ENCODE results near the gene PDE9A. TPM values are rescaled to one million over a fixed set of nuclear protein-coding genes. Genes with fewer than 3 reads are reported as not detected.

The PDE9A gene
- total RNA-seq, 4 donors from 2014 or later = 0.59 to 15.0 (median 6.9) TPM

DNA sequence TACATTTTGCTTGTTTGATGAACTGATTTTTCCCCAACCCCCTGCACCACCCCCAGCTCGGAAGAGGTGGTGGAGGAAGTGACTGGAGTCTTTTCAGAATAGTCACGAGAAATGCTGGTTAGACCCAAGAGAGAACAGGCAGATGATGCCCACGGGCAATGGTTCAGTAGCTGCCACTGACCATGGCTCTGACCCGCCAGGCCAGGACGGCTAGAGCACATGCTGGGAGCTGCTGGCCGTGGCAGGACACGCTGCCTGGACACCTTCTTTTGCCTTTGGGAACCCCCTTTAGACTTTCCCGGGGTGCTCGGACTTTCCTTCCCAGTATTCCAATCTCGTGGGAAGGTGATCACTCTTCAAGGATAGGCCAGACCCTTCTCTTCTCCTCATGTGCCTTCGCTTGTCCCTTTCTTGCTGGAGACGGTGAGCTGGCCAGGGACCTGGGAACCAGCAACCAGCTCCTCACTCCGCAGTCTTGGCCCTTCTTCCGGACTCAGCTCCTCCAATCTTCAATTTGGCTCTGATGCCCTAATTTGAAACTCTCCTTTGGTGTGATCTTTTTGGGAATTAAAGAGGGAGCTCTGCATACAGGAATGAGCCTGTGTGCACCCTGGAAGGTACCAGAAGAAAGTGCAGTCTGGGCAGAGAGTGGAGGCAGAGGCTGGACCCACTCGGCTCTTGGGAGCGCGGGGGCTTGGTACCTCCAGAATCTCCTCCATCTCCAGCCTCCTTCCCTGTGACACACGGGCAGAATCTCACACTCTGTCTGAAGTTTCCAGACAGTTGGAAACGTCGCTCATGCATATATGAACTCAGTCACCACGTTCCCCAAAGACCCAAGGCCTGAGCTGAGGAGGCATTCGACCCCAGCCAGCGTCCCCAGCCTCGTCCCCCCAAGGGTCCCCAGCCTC lies 4.0 kb upstream of the PDE9A start:
- DNase-seq = no peak
- intact Hi-C loops (cut with DNase I; ENCODE audit: low total_unique reads) = no loop called here
- no peak overlapping the region for H3K27ac ChIP-seq

DNA sequence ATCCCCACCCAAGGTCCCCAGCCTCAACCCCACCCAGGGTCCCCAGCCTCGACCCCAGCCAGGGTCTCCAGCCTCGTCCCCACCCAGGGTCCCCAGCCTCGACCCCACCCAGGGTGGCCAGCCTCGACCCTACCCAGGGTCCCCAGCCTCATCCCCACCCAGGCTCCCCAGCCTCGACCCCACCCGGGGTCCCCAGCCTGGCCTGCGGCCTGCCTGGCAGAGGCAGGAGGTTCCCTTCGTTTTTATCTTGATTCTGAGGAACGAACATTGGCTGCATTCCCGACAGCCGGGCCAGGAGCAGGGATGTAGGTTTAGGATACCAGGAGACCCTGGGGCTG lies 3.4 kb upstream of the PDE9A start:
- TF ChIP-seq, protein P1, sequence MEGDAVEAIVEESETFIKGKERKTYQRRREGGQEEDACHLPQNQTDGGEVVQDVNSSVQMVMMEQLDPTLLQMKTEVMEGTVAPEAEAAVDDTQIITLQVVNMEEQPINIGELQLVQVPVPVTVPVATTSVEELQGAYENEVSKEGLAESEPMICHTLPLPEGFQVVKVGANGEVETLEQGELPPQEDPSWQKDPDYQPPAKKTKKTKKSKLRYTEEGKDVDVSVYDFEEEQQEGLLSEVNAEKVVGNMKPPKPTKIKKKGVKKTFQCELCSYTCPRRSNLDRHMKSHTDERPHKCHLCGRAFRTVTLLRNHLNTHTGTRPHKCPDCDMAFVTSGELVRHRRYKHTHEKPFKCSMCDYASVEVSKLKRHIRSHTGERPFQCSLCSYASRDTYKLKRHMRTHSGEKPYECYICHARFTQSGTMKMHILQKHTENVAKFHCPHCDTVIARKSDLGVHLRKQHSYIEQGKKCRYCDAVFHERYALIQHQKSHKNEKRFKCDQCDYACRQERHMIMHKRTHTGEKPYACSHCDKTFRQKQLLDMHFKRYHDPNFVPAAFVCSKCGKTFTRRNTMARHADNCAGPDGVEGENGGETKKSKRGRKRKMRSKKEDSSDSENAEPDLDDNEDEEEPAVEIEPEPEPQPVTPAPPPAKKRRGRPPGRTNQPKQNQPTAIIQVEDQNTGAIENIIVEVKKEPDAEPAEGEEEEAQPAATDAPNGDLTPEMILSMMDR (IDR thresholded peaks at IDR 0.05) = no peak
- TF ChIP-seq POLR2A (IDR thresholded peaks at IDR 0.05) = no peak
- intact Hi-C loops (cut with DNase I; ENCODE audit: low total_unique reads) = no loop called here
- H3K4me3 ChIP-seq = no peak overlapping the region
- H3K4me1 ChIP-seq = no peaks in the 10 kb centered on the region
- no peak overlapping the region for H3K27ac ChIP-seq
- H3K9me3 ChIP-seq = no peaks in the 10 kb centered on the region
- no peaks in the 10 kb centered on the region for H3K27me3 ChIP-seq
- no peaks in the 10 kb centered on the region for H3K36me3 ChIP-seq
- DNase-seq = no peak

More for the DNA sequence above, 4.0 kb upstream of the PDE9A start:
- no peak overlapping the region for H3K4me3 ChIP-seq
- TF ChIP-seq POLR2A (IDR thresholded peaks at IDR 0.05) = no peak
- TF ChIP-seq, protein P1 (IDR thresholded peaks at IDR 0.05) = no peak
- no peaks in the 10 kb centered on the region for H3K4me1 ChIP-seq
- H3K9me3 ChIP-seq = no peaks in the 10 kb centered on the region
- no peaks in the 10 kb centered on the region for H3K27me3 ChIP-seq
- no peaks in the 10 kb centered on the region for H3K36me3 ChIP-seq

DNA sequence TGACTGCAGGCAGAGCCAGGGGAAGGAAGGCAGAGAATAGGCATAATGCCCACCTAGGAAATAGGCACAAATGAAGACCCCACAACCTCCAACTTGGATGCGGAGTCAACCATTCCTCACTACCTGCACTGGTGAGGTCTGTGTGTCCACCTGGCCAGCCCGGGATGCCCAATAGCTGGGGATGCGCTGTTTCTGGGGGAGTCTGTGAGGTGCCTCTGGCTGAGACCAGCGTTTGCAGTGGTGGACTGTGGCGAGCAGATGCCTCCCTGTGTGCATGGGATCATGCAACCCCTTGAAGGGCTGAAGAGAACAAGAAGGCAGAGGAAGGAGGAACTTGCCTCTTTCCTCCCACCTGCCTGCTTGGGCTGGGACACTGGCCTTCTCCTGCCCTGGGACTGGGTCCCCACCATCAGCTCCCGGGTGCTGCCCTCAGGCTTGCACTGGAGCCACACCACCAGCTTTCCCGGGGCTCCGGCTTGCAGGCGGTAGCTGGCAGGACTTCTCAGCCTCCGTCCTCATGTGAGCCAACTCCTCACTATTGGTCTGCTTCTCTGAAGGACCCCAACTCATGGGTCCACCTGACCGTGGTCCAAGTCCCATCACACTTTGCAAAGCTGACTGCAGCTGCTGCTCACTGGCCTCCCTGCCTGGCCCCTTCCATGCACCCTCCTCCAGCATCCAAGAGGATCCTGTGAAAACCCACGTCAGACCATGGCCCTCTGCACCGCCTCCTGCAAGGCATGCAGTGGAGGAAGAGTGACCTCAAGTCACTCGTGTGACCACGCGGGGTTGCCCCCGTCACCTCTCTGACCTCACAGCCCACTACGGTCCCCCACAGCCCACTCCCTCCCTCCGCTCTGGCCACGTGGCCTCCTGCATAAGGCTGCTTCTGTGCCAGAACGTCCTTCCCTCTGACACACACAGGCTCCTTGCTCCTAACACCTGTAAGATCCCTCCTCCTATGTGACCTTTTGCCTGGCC lies 2.7 kb upstream of the PDE9A start:
- Histone ChIP-seq H3K4me3 (no peak overlapping the region), H3K4me1 (no peaks in the 10 kb centered on the region), H3K9me3 (no peaks in the 10 kb centered on the region), H3K27me3 (no peaks in the 10 kb centered on the region), H3K27ac (no peak overlapping the region), H3K36me3 (no peaks in the 10 kb centered on the region)
- DNase-seq = no peak
- intact Hi-C loops (cut with DNase I; ENCODE audit: low total_unique reads) = no loop called here
- no peak for TF ChIP-seq POLR2A (IDR thresholded peaks at IDR 0.05)
- TF ChIP-seq, protein P1 (IDR thresholded peaks at IDR 0.05) = no peak

DNA sequence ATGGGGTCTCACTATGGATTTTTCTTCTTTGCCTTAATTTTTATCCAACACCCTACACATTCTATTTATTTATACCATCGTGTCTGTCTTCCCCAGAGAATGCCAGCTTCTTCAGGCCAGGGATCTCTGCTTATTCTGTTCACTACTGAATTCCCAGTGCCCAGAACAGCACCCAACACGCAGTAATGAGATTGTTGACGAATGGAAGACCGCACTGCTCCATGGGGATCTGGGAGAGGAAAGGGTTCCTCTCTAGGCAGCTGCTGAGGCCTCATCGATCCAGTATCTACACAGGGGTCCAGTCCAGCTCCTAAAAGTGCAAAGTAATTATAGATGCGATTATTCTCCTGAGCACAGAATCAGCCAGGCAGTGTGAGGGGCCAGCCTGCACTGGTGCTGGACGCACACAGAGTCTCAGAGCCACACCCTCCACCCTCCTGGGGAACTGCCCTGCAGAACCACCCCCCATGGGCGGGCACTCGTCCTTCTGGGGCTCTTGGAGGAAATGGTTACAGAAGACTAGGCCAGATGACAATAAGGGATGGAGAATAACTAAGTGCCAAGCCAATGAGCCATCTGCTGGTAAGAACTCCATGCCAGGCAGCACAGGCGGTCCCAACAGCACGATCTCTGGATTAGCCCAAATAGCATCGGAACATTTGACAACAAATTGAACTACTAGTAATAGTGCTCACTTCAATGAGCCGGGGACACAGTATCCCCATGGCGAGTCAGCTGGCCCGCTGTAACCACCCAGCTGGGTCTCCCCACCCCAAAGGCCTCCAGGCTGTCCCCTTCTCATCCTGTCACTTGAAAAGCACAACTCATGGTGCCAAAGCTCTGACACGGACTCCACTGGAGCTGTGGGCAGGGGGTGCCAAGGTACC lies 1.7 kb upstream of the PDE9A start:
- H3K36me3 ChIP-seq = no peaks in the 10 kb centered on the region
- no peak for DNase-seq
- intact Hi-C loops (cut with DNase I; ENCODE audit: low total_unique reads) = no loop called here
- TF ChIP-seq, protein P1 (IDR thresholded peaks at IDR 0.05) = no peak
- peak overlapping the region in 1 of 2 donors; percentile 79 for H3K27ac ChIP-seq
- no peaks in the 10 kb centered on the region for H3K4me1 ChIP-seq
- H3K9me3 ChIP-seq = no peaks in the 10 kb centered on the region
- no peak overlapping the region for H3K4me3 ChIP-seq
- H3K27me3 ChIP-seq = no peaks in the 10 kb centered on the region
